H1 (cell line): ENCODE measurements around the gene DTNB. TPM values are rescaled to one million over a fixed set of nuclear protein-coding genes. Genes with fewer than 3 reads are reported as not detected.

Experiments
- CTCF ChIA-PET: fragments of 300-600 bp; sonication (Branson Sonifier 250); formaldehyde crosslinking; loops from one replicate; lab custom pipeline; 2021; ENCODE audit not compliant: partially characterized antibody; lab: Charles Lee
- POLR2A ChIA-PET: fragments of 300-600 bp; sonication (Branson Sonifier 250); formaldehyde crosslinking; loops from one replicate; lab custom pipeline; 2021; ENCODE audit warnings: inconsistent platforms; ENCODE audit not compliant: partially characterized antibody; lab: Charles Lee
- DNase-seq, 2 experiments: peaks; one replicate each; pipeline versions ENCODE4 v3.0.0 to v3.0.0-alpha.2; 2010 to 2022; ENCODE audit warnings: low spot score in 2 of 2, low read depth in 1 of 2, mixed read lengths in 1 of 2
- FAIRE-seq: peaks from 2 replicates; lab custom pipeline; 2011; peaks lifted over from hg19 to GRCh38; lab: Jason Lieb, UNC
- H2AFZ ChIP-seq: 2 replicates; pipeline ENCODE4 v1.8.1; 2012; ENCODE audit warnings: low read length, inconsistent platforms
- H2AK5ac ChIP-seq: 2 replicates; pipeline ENCODE4 v1.6.1; 2013; ENCODE audit warnings: low read depth, low read length
- H2BK120ac ChIP-seq: replicated peaks from 2 replicates; pipeline ENCODE3; 2013; ENCODE audit warnings: low read depth, low read length, inconsistent platforms
- H2BK12ac ChIP-seq: 2 replicates; pipeline ENCODE4 v1.6.1; 2013; ENCODE audit warnings: low read depth, low read length
- H2BK15ac ChIP-seq: 2 replicates; pipeline ENCODE4 v1.6.1; 2013; ENCODE audit warnings: low read length
- H2BK20ac ChIP-seq: 2 replicates; pipeline ENCODE4 v1.6.1; 2013; ENCODE audit warnings: low read length
- H2BK5ac ChIP-seq: 2 replicates; pipeline ENCODE4 v1.6.1; 2013; ENCODE audit warnings: low read depth, low read length
- H3K14ac ChIP-seq: 2 replicates; pipeline ENCODE4 v1.6.1; 2013; ENCODE audit warnings: inconsistent platforms; ENCODE audit not compliant: insufficient read length
- H3K18ac ChIP-seq: 2 replicates; pipeline ENCODE4 v1.6.1; 2013; ENCODE audit warnings: low read length; ENCODE audit errors: extremely low read depth
- H3K23ac ChIP-seq: 2 replicates; pipeline ENCODE4 v1.6.1; 2013; ENCODE audit warnings: inconsistent platforms; ENCODE audit not compliant: insufficient read length
- H3K23me2 ChIP-seq: 2 replicates; pipeline ENCODE4 v1.6.1; 2013; ENCODE audit warnings: low read depth, low read length
- H3K27ac ChIP-seq: 2 replicates; pipeline ENCODE4 v1.6.1; 2011; ENCODE audit warnings: low read depth, low read length, inconsistent platforms
- H3K27me3 ChIP-seq, 4 experiments: replicated peaks in 1 of 4; 1 replicate in 1 of 4; 2 replicates in 3 of 4; pipeline versions ENCODE4 v1.6.1 to v1.8.1; 2011 to 2013; ENCODE audit warnings: low read length in 3 of 4, mild to moderate bottlenecking in 3 of 4, inconsistent platforms in 2 of 4, mixed read lengths in 2 of 4, moderate library complexity in 1 of 4; ENCODE audit not compliant: control insufficient read depth in 3 of 4, insufficient read depth in 3 of 4; ENCODE audit errors: extremely low read depth in 1 of 4
- H3K36me3 ChIP-seq, 4 experiments: 2 replicates each; pipeline versions ENCODE4 v1.6.1 to v1.8.1; 2011 to 2013; ENCODE audit warnings: mild to moderate bottlenecking in 4 of 4, low read length in 3 of 4, moderate library complexity in 2 of 4, control low read depth in 1 of 4, inconsistent platforms in 1 of 4; ENCODE audit not compliant: insufficient read depth in 4 of 4, control insufficient read depth in 2 of 4
- H3K4ac ChIP-seq: replicated peaks from 2 replicates; pipeline ENCODE3; 2013; ENCODE audit warnings: low read length, low read depth, mixed read lengths, inconsistent platforms; ENCODE audit not compliant: insufficient read length
- H3K4me1 ChIP-seq, 4 experiments: replicated peaks in 1 of 4; 1 replicate in 1 of 4; 2 replicates in 3 of 4; pipeline versions ENCODE4 v1.6.1 to v1.8.1; 2011 to 2013; ENCODE audit warnings: low read length in 3 of 4, inconsistent platforms in 2 of 4, mixed read lengths in 1 of 4; ENCODE audit not compliant: insufficient read depth in 4 of 4, control insufficient read depth in 3 of 4
- H3K4me2 ChIP-seq, 2 experiments: 2 replicates each; pipeline versions ENCODE4 v1.6.1 to v1.8.1; 2011 to 2013; ENCODE audit warnings: low read depth in 2 of 2, low read length in 2 of 2, control low read depth in 1 of 2, inconsistent platforms in 1 of 2, mild to moderate bottlenecking in 1 of 2; ENCODE audit not compliant: insufficient read depth in 1 of 2
- H3K4me3 ChIP-seq, 4 experiments: fragments of 200-600, 300-600 bp in 1 of 4; sonication (generic), shearing (Covaris generic), sonication (Bioruptor Twin) in 1 of 4; 2 replicates each; pipeline versions ENCODE4 v1.5.1 to v1.8.1; 2011 to 2016; ENCODE audit warnings: low read length in 4 of 4, low read depth in 3 of 4, control low read depth in 2 of 4, inconsistent platforms in 2 of 4, mild to moderate bottlenecking in 2 of 4, mixed read lengths in 1 of 4, moderate library complexity in 1 of 4; ENCODE audit not compliant: insufficient read depth in 2 of 4; ENCODE audit errors: extremely low read depth in 1 of 4
- H3K56ac ChIP-seq: replicated peaks from 2 replicates; pipeline ENCODE3; 2013; ENCODE audit warnings: low read depth, mild to moderate bottlenecking, mixed read lengths, low read length, inconsistent platforms; ENCODE audit not compliant: insufficient read length
- H3K79me1 ChIP-seq: 2 replicates; pipeline ENCODE4 v1.6.1; 2013; ENCODE audit warnings: low read depth, low read length, control low read depth
- H3K79me2 ChIP-seq, 2 experiments: 2 replicates each; pipeline versions ENCODE4 v1.6.1 to v1.8.1; 2012 to 2013; ENCODE audit warnings: low read length in 2 of 2, mild to moderate bottlenecking in 2 of 2, inconsistent platforms in 1 of 2; ENCODE audit not compliant: insufficient read depth in 2 of 2, control insufficient read depth in 1 of 2
- H3K9ac ChIP-seq, 4 experiments: replicated peaks in 1 of 4; 1 replicate in 1 of 4; 2 replicates in 3 of 4; pipeline versions ENCODE4 v1.6.1 to v1.8.1; 2011 to 2013; ENCODE audit warnings: low read depth in 3 of 4, low read length in 3 of 4, control low read depth in 2 of 4, mild to moderate bottlenecking in 2 of 4, moderate library complexity in 2 of 4, inconsistent platforms in 1 of 4; ENCODE audit errors: extremely low read depth in 1 of 4
- H3K9me3 ChIP-seq, 2 experiments: 2 replicates each; pipeline versions ENCODE4 v1.6.1 to v1.8.1; 2012 to 2013; ENCODE audit warnings: mild to moderate bottlenecking in 2 of 2, moderate library complexity in 2 of 2, control low read depth in 1 of 2, inconsistent platforms in 1 of 2, low read depth in 1 of 2, low read length in 1 of 2, mixed read lengths in 1 of 2; ENCODE audit not compliant: insufficient read depth in 2 of 2
- H4K20me1 ChIP-seq, 2 experiments: replicated peaks in 1 of 2; 2 replicates each; pipeline versions ENCODE3 to v1.8.1; 2011 to 2013; ENCODE audit warnings: inconsistent platforms in 2 of 2, low read length in 2 of 2, mild to moderate bottlenecking in 1 of 2; ENCODE audit not compliant: insufficient read depth in 2 of 2, control insufficient read depth in 1 of 2
- H4K5ac ChIP-seq: 2 replicates; pipeline ENCODE4 v1.6.1; 2013; ENCODE audit warnings: low read length, low read depth, mixed read lengths, inconsistent platforms; ENCODE audit not compliant: insufficient read length
- H4K8ac ChIP-seq: 2 replicates; pipeline ENCODE4 v1.8.0; 2013; ENCODE audit warnings: mild to moderate bottlenecking, moderate library complexity, low read length, inconsistent platforms; ENCODE audit not compliant: insufficient read depth; ENCODE audit errors: extremely low read depth
- H4K91ac ChIP-seq: replicated peaks from 2 replicates; pipeline ENCODE3; 2013; ENCODE audit warnings: low read length, mixed read lengths, inconsistent platforms; ENCODE audit not compliant: insufficient read length
- CBX5 ChIP-seq: fragments of 300-800, 300-1000 bp; sonication (generic); IDR thresholded peaks from 2 replicates; pipeline ENCODE4 v1.7.1; 2016; ENCODE audit warnings: antibody characterized with exemption, low read length, low read depth
- CHD1 ChIP-seq: IDR thresholded peaks from 2 replicates; pipeline ENCODE4 v1.6.1; 2012; ENCODE audit warnings: low read depth, low read length, improper control_type of control experiment
- CREB1 ChIP-seq: IDR thresholded peaks from 2 replicates; pipeline ENCODE4 v1.6.1; 2012; ENCODE audit warnings: inconsistent platforms
- EGR1 ChIP-seq: IDR thresholded peaks from 2 replicates; pipeline ENCODE4 v1.6.1; 2011; ENCODE audit warnings: low read depth, low read length, borderline replicate concordance
- FOSL1 ChIP-seq: IDR thresholded peaks from 2 replicates; pipeline ENCODE4 v1.6.1; 2011; ENCODE audit warnings: mild to moderate bottlenecking, low read depth, low read length, moderate library complexity; ENCODE audit not compliant: insufficient read depth
- JUN ChIP-seq: IDR thresholded peaks from 2 replicates; pipeline ENCODE4 v1.6.1; 2011; ENCODE audit warnings: low read depth, mild to moderate bottlenecking, improper control_type of control experiment, low read length
- KDM4A ChIP-seq: IDR thresholded peaks from one replicate; pipeline ENCODE4 v1.7.1; 2012; ENCODE audit warnings: low read depth, mild to moderate bottlenecking, moderate library complexity, low read length, inconsistent platforms; ENCODE audit not compliant: severe bottlenecking
- MAX ChIP-seq: IDR thresholded peaks from 2 replicates; pipeline ENCODE4 v1.6.1; 2012; ENCODE audit warnings: inconsistent platforms
- NANOG ChIP-seq: IDR thresholded peaks from 2 replicates; pipeline ENCODE4 v1.6.1; 2011; ENCODE audit warnings: low read length, low read depth, mild to moderate bottlenecking, inconsistent platforms; ENCODE audit not compliant: insufficient read depth, poor library complexity, severe bottlenecking
- RFX5 ChIP-seq: IDR thresholded peaks from 2 replicates; pipeline ENCODE4 v1.6.1; 2011; ENCODE audit warnings: low read depth, low read length, improper control_type of control experiment, borderline replicate concordance
- SIN3A ChIP-seq, 2 experiments: IDR thresholded peaks in 1 of 2; conservative IDR thresholded peaks in 1 of 2; 2 replicates each; pipeline ENCODE4 v1.6.1; 2011 to 2012; ENCODE audit warnings: low read length in 2 of 2, improper control_type of control experiment in 1 of 2, low read depth in 1 of 2, mild to moderate bottlenecking in 1 of 2
- TAF7 ChIP-seq: optimal IDR thresholded peaks from 2 replicates; pipeline ENCODE3; 2011; ENCODE audit warnings: low read depth, mild to moderate bottlenecking, inconsistent platforms, low read length, moderate library complexity, borderline replicate concordance
- WGBS, 2 experiments: shearing (Covaris generic) in 1 of 2; methylation state at CpG; one replicate each; pipeline versions ENCODE4 v1.1.6 to v1.1.7; 2013 to 2015; ENCODE audit warnings: low lambda C conversion rate in 2 of 2, mixed read lengths in 2 of 2, inconsistent platforms in 1 of 2, low coverage in 1 of 2, missing lambda C conversion rate in 1 of 2; ENCODE audit not compliant: insufficient replicate concordance in 2 of 2, insufficient coverage in 1 of 2, insufficient read length in 1 of 2; ENCODE audit errors: extremely low coverage in 1 of 2, missing lambda C conversion rate in 1 of 2; 5-methylcytosine and 5-hydroxymethylcytosine counted together
- polyA plus RNA-seq, 7 experiments: library from polyadenylated mRNA; depleted of rRNA in 3 of 7; stranded (reverse) in 5 of 7; unstranded in 2 of 7; fragments of >200 nt in 5 of 7; fragments of 200-250 nt in 2 of 7; gene quantifications; 1 replicate in 5 of 7; 2 replicates in 1 of 7; 4 replicates in 1 of 7; pipeline versions ENCODE4 v1.2.1 to v1.2.3, GENCODE V29; 2011 to 2013; ENCODE audit warnings: missing spikeins in 2 of 7, mixed read lengths in 2 of 7
- total RNA-seq: library from RNA; stranded (reverse); fragmentation: NEBNext Ultra II Directional; extraction: Animal tissue kit (Norgen Biotek cat#: 25700); gene quantifications from 2 replicates; pipeline ENCODE4 v1.2.1, GENCODE V29; 2021

Gene DTNB
- total and polyA plus RNA-seq, 2 of the 8 experiments (the other 6 are each of a cell fraction or from before 2014, with no cell fraction given) = 39.6 to 49.5 TPM

- no peaks in the 10 kb centered on the region for H3K27me3 ChIP-seq
- POLR2A ChIA-PET = no interaction called here
- no peak overlapping the region for H2BK12ac ChIP-seq
- no peak overlapping the region for H3K9ac ChIP-seq
- no peak overlapping the region for H2AFZ ChIP-seq
- CTCF ChIA-PET = interaction anchor here (1.4 to 1.8 kb wide), 3 partner anchors 18 to 267 kb away, joined by 3 to 5 read pairs (median 4); no protein-coding TSS in a partner anchor
- H2AK5ac ChIP-seq = no peak overlapping the region
- no peaks in the 10 kb centered on the region for H3K36me3 ChIP-seq
- H3K4ac ChIP-seq = no peak overlapping the region
- peaks cover 0 to 2% of the 10 kb centered on the region in 2 experiments for H4K20me1 ChIP-seq
- no peak overlapping the region for H4K8ac ChIP-seq
- no peak overlapping the region for H2BK20ac ChIP-seq
- WGBS, 2 experiments = 95% methylated on average over 4 of the region's 4 CpGs; no CpG with 5 or more reads in 1 of the 2 experiments
- no peak for FAIRE-seq
- H3K18ac ChIP-seq = no peak overlapping the region
- no peak overlapping the region for H3K4me3 ChIP-seq
- no peaks in the 10 kb centered on the region for H3K79me1 ChIP-seq
- H3K23me2 ChIP-seq = no peaks in the 10 kb centered on the region
- H3K27ac ChIP-seq = no peak overlapping the region
- H3K9me3 ChIP-seq = no peaks in the 10 kb centered on the region
- no peak for DNase-seq
- H2BK120ac ChIP-seq = no peak overlapping the region
- no peaks in the 10 kb centered on the region for H3K79me2 ChIP-seq
- H4K5ac ChIP-seq = no peak overlapping the region
- no peak overlapping the region for H2BK15ac ChIP-seq
- no peak overlapping the region for H3K4me2 ChIP-seq
- no peak overlapping the region for H4K91ac ChIP-seq
- H3K14ac ChIP-seq = no peak overlapping the region
- H3K23ac ChIP-seq = no peak overlapping the region
- H3K4me1 ChIP-seq = peaks cover 0 to 3% (median 0%) of the 10 kb centered on the region in 4 experiments; a peak in 3 of 7 replicates
- no peak overlapping the region for H3K56ac ChIP-seq
- H2BK5ac ChIP-seq = no peak overlapping the region
- no peak for TF ChIP-seq TAF7
- TF ChIP-seq MAX = no peak
- no peak for TF ChIP-seq EGR1
- no peak for TF ChIP-seq NANOG
- no peak for TF ChIP-seq FOSL1
- TF ChIP-seq CBX5 = no peak
- TF ChIP-seq CREB1 = no peak
- TF ChIP-seq SIN3A (conservative IDR thresholded peaks at IDR 0.05 in 1 of 2, IDR thresholded peaks at IDR 0.05 in 1 of 2; ENCODE audit: low read depth in 1 of 2, low read length in 2 of 2) = no peak
- no peak for TF ChIP-seq JUN
- TF ChIP-seq RFX5 = no peak
- no peak for TF ChIP-seq CHD1
- no peak for TF ChIP-seq KDM4A
Observed at GRCh38 chr2:25397777-25398176, 275.6 kb downstream of the DTNB start.
